ENCODE measurements around the gene ANKRD13A.
"Not testable (repeated sequence)": the region's sequence is repeated elsewhere in the genome, so short reads cannot be mapped to it uniquely, and the experiment has no call there.

Gene ANKRD13A

GRCh38 chr12:110068654-110069053 lies 69.4 kb downstream of the ANKRD13A start:
- TF ChIP-seq SUZ12 (IDR thresholded peaks at IDR 0.05) (no peak), FOXK2 (IDR thresholded peaks at IDR 0.05) (no peak), NFRKB (IDR thresholded peaks at IDR 0.05) (no peak), L3MBTL2 (conservative IDR thresholded peaks at IDR 0.05) (no peak), ZNF384 (IDR thresholded peaks at IDR 0.05) (no peak), LEF1 (IDR thresholded peaks at IDR 0.05; ENCODE audit: borderline replicate concordance) (no peak), PKNOX1 (IDR thresholded peaks at IDR 0.05) (no peak), FOXM1 (IDR thresholded peaks at IDR 0.05; ENCODE audit: borderline replicate concordance) (no peak), FOXA1 (IDR thresholded peaks at IDR 0.05) (no peak), SP1 (IDR thresholded peaks at IDR 0.05) (no peak), TARDBP (IDR thresholded peaks at IDR 0.05) (no peak), BHLHE40 (IDR thresholded peaks at IDR 0.05; ENCODE audit: borderline replicate concordance) (no peak), ELF4 (IDR thresholded peaks at IDR 0.05) (no peak)
- ChIA-PET CTCF (interaction anchor here (1.0 kb wide), 1 partner anchor 10 kb away, joined by 3 read pairs; no protein-coding TSS in a partner anchor), POLR2A (no interaction called here)
- no peak for DNase-seq (ENCODE audit: extremely low spot score)

GRCh38 chr12:110071504-110071903 lies 72.3 kb downstream of the ANKRD13A start:
- TF ChIP-seq TARDBP (IDR thresholded peaks at IDR 0.05) (no peak), SP1 (IDR thresholded peaks at IDR 0.05) (no peak), ZNF384 (IDR thresholded peaks at IDR 0.05) (no peak), LEF1 (IDR thresholded peaks at IDR 0.05; ENCODE audit: borderline replicate concordance) (no peak), HDGF (IDR thresholded peaks at IDR 0.05; ENCODE audit: borderline replicate concordance) (no peak), ARNT (IDR thresholded peaks at IDR 0.05) (no peak), NFRKB (IDR thresholded peaks at IDR 0.05) (no peak), L3MBTL2 (conservative IDR thresholded peaks at IDR 0.05) (no peak), CTBP1 (IDR thresholded peaks at IDR 0.05; ENCODE audit: borderline replicate concordance) (no peak)
- no peak for DNase-seq (ENCODE audit: extremely low spot score)
- ChIA-PET POLR2A (no interaction called here), CTCF (interaction anchor here (0.8 kb wide), 1 partner anchor 52 kb away, joined by 3 read pairs; no protein-coding TSS in a partner anchor)

GRCh38 chr12:110071967-110072366 lies 72.7 kb downstream of the ANKRD13A start:
- ChIA-PET CTCF (no interaction called here), POLR2A (no interaction called here)
- no peak for TF ChIP-seq ELF4 (IDR thresholded peaks at IDR 0.05)
- TF ChIP-seq ZNF384 (IDR thresholded peaks at IDR 0.05) = no peak
- no peak for TF ChIP-seq TARDBP (IDR thresholded peaks at IDR 0.05)
- TF ChIP-seq NFRKB (IDR thresholded peaks at IDR 0.05) = no peak
- TF ChIP-seq PKNOX1 (IDR thresholded peaks at IDR 0.05) = no peak
- TF ChIP-seq L3MBTL2 (conservative IDR thresholded peaks at IDR 0.05) = no peak
- no peak for TF ChIP-seq FOXA1 (IDR thresholded peaks at IDR 0.05)
- no peak for TF ChIP-seq ARNT (IDR thresholded peaks at IDR 0.05)
- TF ChIP-seq HDGF (IDR thresholded peaks at IDR 0.05; ENCODE audit: borderline replicate concordance) = no peak
- no peak for TF ChIP-seq SUZ12 (IDR thresholded peaks at IDR 0.05)
- no peak for TF ChIP-seq FOXM1 (IDR thresholded peaks at IDR 0.05; ENCODE audit: borderline replicate concordance)
- no peak for TF ChIP-seq BHLHE40 (IDR thresholded peaks at IDR 0.05; ENCODE audit: borderline replicate concordance)
- TF ChIP-seq LEF1 (IDR thresholded peaks at IDR 0.05; ENCODE audit: borderline replicate concordance) = no peak
- TF ChIP-seq SP1 (IDR thresholded peaks at IDR 0.05) = no peak
- no peak for TF ChIP-seq FOXK2 (IDR thresholded peaks at IDR 0.05)
- no peak for TF ChIP-seq CTBP1 (IDR thresholded peaks at IDR 0.05; ENCODE audit: borderline replicate concordance)
- no peak for DNase-seq (ENCODE audit: extremely low spot score)

GRCh38 chr12:110072636-110073035 lies 73.4 kb downstream of the ANKRD13A start:
- DNase-seq (ENCODE audit: extremely low spot score); POLR2A ChIA-PET; CTCF ChIA-PET: not testable (repeated sequence)

GRCh38 chr12:110073049-110073831 lies 74.0 kb downstream of the ANKRD13A start:
- CTCF ChIA-PET = interaction anchor here (0.5 to 0.6 kb wide), 3 partner anchors 328 to 1560 kb away, joined by 3 to 11 read pairs (median 3); no protein-coding TSS in a partner anchor
- POLR2A ChIA-PET = no interaction called here
- no peak for DNase-seq (ENCODE audit: extremely low spot score)

More at GRCh38 chr12:110073049-110073831, 74.0 kb downstream of the ANKRD13A start:
- TF ChIP-seq ZNF384 (IDR thresholded peaks at IDR 0.05) (no peak), FOXA1 (IDR thresholded peaks at IDR 0.05) (no peak), SP1 (IDR thresholded peaks at IDR 0.05) (no peak), ARNT (IDR thresholded peaks at IDR 0.05) (no peak), HDGF (IDR thresholded peaks at IDR 0.05; ENCODE audit: borderline replicate concordance) (no peak), SUZ12 (IDR thresholded peaks at IDR 0.05) (no peak), LEF1 (IDR thresholded peaks at IDR 0.05; ENCODE audit: borderline replicate concordance) (no peak), CTBP1 (IDR thresholded peaks at IDR 0.05; ENCODE audit: borderline replicate concordance) (no peak), FOXK2 (IDR thresholded peaks at IDR 0.05) (no peak), L3MBTL2 (conservative IDR thresholded peaks at IDR 0.05) (no peak), TARDBP (IDR thresholded peaks at IDR 0.05) (no peak), FOXM1 (IDR thresholded peaks at IDR 0.05; ENCODE audit: borderline replicate concordance) (no peak), BHLHE40 (IDR thresholded peaks at IDR 0.05; ENCODE audit: borderline replicate concordance) (no peak), ELF4 (IDR thresholded peaks at IDR 0.05) (no peak), PKNOX1 (IDR thresholded peaks at IDR 0.05) (no peak), NFRKB (IDR thresholded peaks at IDR 0.05) (no peak)

All from HEK293T (cell line).